GM06990 (cell line): ENCODE measurements around the gene TMEM269.

ENCODE experiments used
- DNase-seq: peaks from one replicate; pipeline ENCODE4 v3.0.0-alpha.2; 2011; ENCODE audit not compliant: insufficient read length; ENCODE audit errors: extremely low read depth
- H3K27me3 ChIP-seq: replicated peaks from 2 replicates; pipeline ENCODE4 v1.6.0; 2011; ENCODE audit warnings: low read length; ENCODE audit not compliant: control insufficient read depth, insufficient read depth
- H3K36me3 ChIP-seq: 2 replicates; pipeline ENCODE4 v1.5.1; 2011; ENCODE audit warnings: low read length; ENCODE audit not compliant: control insufficient read depth, insufficient read depth
- H3K4me3 ChIP-seq: replicated peaks from 2 replicates; pipeline ENCODE4 v1.5.1; 2011; ENCODE audit warnings: low read depth, mild to moderate bottlenecking, control low read depth, low read length
- TF ChIP-seq, protein P1 (sequence below): IDR thresholded peaks from 2 replicates; pipeline ENCODE4 v1.5.1; 2011; ENCODE audit warnings: low read length, control low read depth, mild to moderate bottlenecking, inconsistent platforms; ENCODE audit not compliant: insufficient read depth, poor library complexity, severe bottlenecking

The TMEM269 gene

GRCh38 chr1:42844592-42845140, 59.9 kb downstream of the TMEM269 start:
- no peak overlapping the region for H3K4me3 ChIP-seq
- H3K27me3 ChIP-seq, result no peaks in the 10 kb centered on the region
- no peaks in the 10 kb centered on the region; the same call in none of the 2 replicates for H3K36me3 ChIP-seq
- TF ChIP-seq, protein P1, sequence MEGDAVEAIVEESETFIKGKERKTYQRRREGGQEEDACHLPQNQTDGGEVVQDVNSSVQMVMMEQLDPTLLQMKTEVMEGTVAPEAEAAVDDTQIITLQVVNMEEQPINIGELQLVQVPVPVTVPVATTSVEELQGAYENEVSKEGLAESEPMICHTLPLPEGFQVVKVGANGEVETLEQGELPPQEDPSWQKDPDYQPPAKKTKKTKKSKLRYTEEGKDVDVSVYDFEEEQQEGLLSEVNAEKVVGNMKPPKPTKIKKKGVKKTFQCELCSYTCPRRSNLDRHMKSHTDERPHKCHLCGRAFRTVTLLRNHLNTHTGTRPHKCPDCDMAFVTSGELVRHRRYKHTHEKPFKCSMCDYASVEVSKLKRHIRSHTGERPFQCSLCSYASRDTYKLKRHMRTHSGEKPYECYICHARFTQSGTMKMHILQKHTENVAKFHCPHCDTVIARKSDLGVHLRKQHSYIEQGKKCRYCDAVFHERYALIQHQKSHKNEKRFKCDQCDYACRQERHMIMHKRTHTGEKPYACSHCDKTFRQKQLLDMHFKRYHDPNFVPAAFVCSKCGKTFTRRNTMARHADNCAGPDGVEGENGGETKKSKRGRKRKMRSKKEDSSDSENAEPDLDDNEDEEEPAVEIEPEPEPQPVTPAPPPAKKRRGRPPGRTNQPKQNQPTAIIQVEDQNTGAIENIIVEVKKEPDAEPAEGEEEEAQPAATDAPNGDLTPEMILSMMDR, result no peak
- DNase-seq, result no peak

- DNase-seq, result no peak
- Histone ChIP-seq H3K4me3 (no peak overlapping the region), H3K27me3 (no peaks in the 10 kb centered on the region), H3K36me3 (no peaks in the 10 kb centered on the region; the same call in none of the 2 replicates)
- TF ChIP-seq, protein P1, result no peak
Observed at GRCh38 chr1:42845193-42845592, 60.4 kb downstream of the TMEM269 start.

- TF ChIP-seq, protein P1, result no peak
- Histone ChIP-seq H3K36me3 (peaks cover 2% of the 10 kb centered on the region), H3K27me3 (no peaks in the 10 kb centered on the region), H3K4me3 (peak overlapping the region; percentile 79)
- no peak for DNase-seq
Observed at GRCh38 chr1:42845866-42846256, 61.1 kb downstream of the TMEM269 start.

GRCh38 chr1:42846257-42847110, 61.7 kb downstream of the TMEM269 start, which contains the start of gene ZNF691:
ZNF691 (plus strand) TSS chr1:42846613; CDS start chr1:42849659, 3,046 bp downstream.
- peak; percentile 86 for DNase-seq
- H3K36me3 ChIP-seq, result peaks cover 7% of the 10 kb centered on the region
- peak within 1 kb of the TSS; percentile 92 for H3K4me3 ChIP-seq
- TF ChIP-seq, protein P1, result peak; percentile 47
- H3K27me3 ChIP-seq, result no peaks in the 10 kb centered on the region

GRCh38 chr1:42847111-42847595, 62.4 kb downstream of the TMEM269 start:
- Histone ChIP-seq H3K27me3 (no peaks in the 10 kb centered on the region), H3K36me3 (peaks cover 9% of the 10 kb centered on the region), H3K4me3 (peak overlapping the region; percentile 92)
- TF ChIP-seq, protein P1, result no peak
- DNase-seq, result no peak
